Thyroid gland (tissue), 4 donors: ENCODE results near the gene NBAS.

Experiments used
- POLR2A ChIP-seq, 2 donors: fragments of 450-650 bp; IDR thresholded peaks; one replicate each; pipeline ENCODE4 v1.6.1; 2017; ENCODE audit warnings: antibody characterized with exemption in 2 of 2, mild to moderate bottlenecking in 2 of 2, moderate library complexity in 1 of 2
- TF ChIP-seq, protein P1 (sequence below), 6 experiments: fragments of 200-600 bp in 3 of 6; fragments of 450-650 bp in 3 of 6; sonication (generic) in 3 of 6; IDR thresholded peaks; one replicate each; pipeline ENCODE4 v1.5.1; 2016 to 2019; ENCODE audit warnings: antibody characterized with exemption in 6 of 6, mild to moderate bottlenecking in 2 of 6, inconsistent platforms in 1 of 6, moderate library complexity in 1 of 6

DNA sequence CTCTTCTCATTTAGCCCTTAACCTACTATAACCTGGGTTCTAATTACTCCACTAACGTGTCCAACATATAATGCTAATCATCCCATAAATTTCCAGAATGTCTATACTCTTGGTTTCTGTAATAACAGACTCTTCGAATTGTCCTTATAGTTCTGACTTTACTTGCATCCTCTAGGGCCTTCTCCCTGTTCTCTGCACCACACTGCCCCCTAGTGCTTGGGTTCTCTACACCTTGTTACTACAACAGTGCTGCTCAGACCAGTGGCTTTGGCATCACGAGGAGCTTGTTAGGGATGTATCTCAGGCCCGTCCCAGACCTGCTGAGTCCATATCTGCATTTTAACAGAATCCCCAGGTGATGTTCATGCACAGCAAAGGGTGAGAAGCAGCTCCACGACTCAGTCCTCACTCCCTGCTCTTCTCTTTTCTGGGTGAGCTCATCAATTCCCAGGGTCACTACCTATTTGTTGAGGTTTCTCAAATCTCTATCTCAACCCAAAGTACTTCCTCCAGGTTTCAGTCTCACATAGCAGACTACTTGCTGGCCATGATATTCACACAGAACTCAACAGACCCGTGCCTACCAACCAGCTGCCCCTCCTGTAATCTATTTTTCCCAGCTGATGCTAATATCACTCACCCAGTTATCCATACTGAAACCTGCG, 16.1 kb upstream of the NBAS start:
- TF ChIP-seq, protein P1, sequence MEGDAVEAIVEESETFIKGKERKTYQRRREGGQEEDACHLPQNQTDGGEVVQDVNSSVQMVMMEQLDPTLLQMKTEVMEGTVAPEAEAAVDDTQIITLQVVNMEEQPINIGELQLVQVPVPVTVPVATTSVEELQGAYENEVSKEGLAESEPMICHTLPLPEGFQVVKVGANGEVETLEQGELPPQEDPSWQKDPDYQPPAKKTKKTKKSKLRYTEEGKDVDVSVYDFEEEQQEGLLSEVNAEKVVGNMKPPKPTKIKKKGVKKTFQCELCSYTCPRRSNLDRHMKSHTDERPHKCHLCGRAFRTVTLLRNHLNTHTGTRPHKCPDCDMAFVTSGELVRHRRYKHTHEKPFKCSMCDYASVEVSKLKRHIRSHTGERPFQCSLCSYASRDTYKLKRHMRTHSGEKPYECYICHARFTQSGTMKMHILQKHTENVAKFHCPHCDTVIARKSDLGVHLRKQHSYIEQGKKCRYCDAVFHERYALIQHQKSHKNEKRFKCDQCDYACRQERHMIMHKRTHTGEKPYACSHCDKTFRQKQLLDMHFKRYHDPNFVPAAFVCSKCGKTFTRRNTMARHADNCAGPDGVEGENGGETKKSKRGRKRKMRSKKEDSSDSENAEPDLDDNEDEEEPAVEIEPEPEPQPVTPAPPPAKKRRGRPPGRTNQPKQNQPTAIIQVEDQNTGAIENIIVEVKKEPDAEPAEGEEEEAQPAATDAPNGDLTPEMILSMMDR (IDR thresholded peaks at IDR 0.05): peak in 5 of 6 experiments; percentile 38 to 68 (median 54)
- TF ChIP-seq POLR2A (IDR thresholded peaks at IDR 0.05): no peak
